Measurements from ENCODE around the gene ABCA13. TPM values are rescaled to one million over a fixed set of nuclear protein-coding genes. Genes with fewer than 3 reads are reported as not detected.

Gene ABCA13
- total and polyA plus RNA-seq, 2 of the 4 experiments (the other 2 are of a cell fraction) = under 0.01 to 0.07 TPM

DNA sequence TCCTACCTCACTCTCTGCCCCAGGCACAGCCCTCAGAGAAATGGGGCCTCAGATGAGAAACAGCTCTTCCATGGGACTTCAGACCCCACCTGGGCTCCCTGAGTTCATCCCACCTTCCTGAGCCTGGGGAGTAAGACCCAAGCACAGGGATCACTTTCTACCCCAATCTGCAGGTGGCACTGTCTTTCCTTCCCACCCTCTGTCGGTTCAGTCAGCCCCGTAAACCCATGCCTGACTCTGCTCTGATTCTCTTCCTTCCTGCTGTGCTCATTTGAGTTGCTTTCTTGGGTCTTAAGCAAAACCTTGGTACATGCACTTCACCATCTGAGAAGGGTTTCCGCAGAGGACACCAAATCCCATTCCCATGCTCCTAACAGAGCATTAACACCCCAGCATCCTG lies 446.7 kb downstream of the ABCA13 start:
- no peak for TF ChIP-seq MAFK (IDR thresholded peaks at IDR 0.05; ENCODE audit: low read depth, low read length)
- TF ChIP-seq BHLHE40 (IDR thresholded peaks at IDR 0.05; ENCODE audit: low read depth, low read length) = no peak
- TF ChIP-seq RAD21 (IDR thresholded peaks at IDR 0.05; ENCODE audit: low read length) = no peak
- no peak for TF ChIP-seq SMC3 (IDR thresholded peaks at IDR 0.05; ENCODE audit: low read depth, low read length)
- TF ChIP-seq NFE2L2 (IDR thresholded peaks at IDR 0.05; ENCODE audit: low read depth, low read length) = no peak
- no peak for TF ChIP-seq MAZ (IDR thresholded peaks at IDR 0.05; ENCODE audit: borderline replicate concordance, low read depth, low read length)
- no peak for TF ChIP-seq CHD1 (IDR thresholded peaks at IDR 0.05; ENCODE audit: low read depth, low read length)
- no peak for TF ChIP-seq POLR2A (IDR thresholded peaks at IDR 0.05; ENCODE audit: low read depth, low read length)
- TF ChIP-seq, protein P1, sequence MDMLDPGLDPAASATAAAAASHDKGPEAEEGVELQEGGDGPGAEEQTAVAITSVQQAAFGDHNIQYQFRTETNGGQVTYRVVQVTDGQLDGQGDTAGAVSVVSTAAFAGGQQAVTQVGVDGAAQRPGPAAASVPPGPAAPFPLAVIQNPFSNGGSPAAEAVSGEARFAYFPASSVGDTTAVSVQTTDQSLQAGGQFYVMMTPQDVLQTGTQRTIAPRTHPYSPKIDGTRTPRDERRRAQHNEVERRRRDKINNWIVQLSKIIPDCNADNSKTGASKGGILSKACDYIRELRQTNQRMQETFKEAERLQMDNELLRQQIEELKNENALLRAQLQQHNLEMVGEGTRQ (IDR thresholded peaks at IDR 0.05; ENCODE audit: low read depth, low read length) = no peak
- TF ChIP-seq CEBPB (IDR thresholded peaks at IDR 0.05; ENCODE audit: low read depth, low read length) = no peak
- no peak for TF ChIP-seq RFX5 (IDR thresholded peaks at IDR 0.05; ENCODE audit: low read depth, low read length)
- no peak for TF ChIP-seq CTCF (conservative IDR thresholded peaks at IDR 0.05; ENCODE audit: low read depth, low read length)
- TF ChIP-seq MXI1 (IDR thresholded peaks at IDR 0.05; ENCODE audit: borderline replicate concordance, low read depth, low read length) = no peak
- TF ChIP-seq, protein P2, sequence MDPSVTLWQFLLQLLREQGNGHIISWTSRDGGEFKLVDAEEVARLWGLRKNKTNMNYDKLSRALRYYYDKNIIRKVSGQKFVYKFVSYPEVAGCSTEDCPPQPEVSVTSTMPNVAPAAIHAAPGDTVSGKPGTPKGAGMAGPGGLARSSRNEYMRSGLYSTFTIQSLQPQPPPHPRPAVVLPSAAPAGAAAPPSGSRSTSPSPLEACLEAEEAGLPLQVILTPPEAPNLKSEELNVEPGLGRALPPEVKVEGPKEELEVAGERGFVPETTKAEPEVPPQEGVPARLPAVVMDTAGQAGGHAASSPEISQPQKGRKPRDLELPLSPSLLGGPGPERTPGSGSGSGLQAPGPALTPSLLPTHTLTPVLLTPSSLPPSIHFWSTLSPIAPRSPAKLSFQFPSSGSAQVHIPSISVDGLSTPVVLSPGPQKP (IDR thresholded peaks at IDR 0.05; ENCODE audit: borderline replicate concordance, low read depth, low read length) = no peak
- Histone ChIP-seq H2BK20ac (ENCODE audit: low read depth, low read length) (no peak overlapping the region), H3K18ac (ENCODE audit: low read depth, low read length) (no peak overlapping the region), H3K27ac (ENCODE audit: insufficient read depth, low read length) (no peak overlapping the region), H3K14ac (replicated peaks; ENCODE audit: low read depth, low read length) (no peak overlapping the region), H3K23ac (ENCODE audit: low read depth, low read length) (no peak overlapping the region), H2BK5ac (ENCODE audit: low read depth, low read length, poor library complexity, severe bottlenecking) (no peak overlapping the region), H3K36me3 (ENCODE audit: control insufficient read depth, insufficient read depth, low read length) (no peaks in the 10 kb centered on the region), H3K79me1 (ENCODE audit: low read depth in 1 of 2, low read length in 2 of 2) (no peaks in the 10 kb centered on the region), H3K4me2 (ENCODE audit: low read depth, low read length) (no peak overlapping the region), H4K91ac (ENCODE audit: insufficient read depth, low read depth, low read length) (no peak overlapping the region), H2AFZ (replicated peaks; ENCODE audit: low read length, poor library complexity) (no peak overlapping the region), H3K4me1 (ENCODE audit: control insufficient read depth, insufficient read depth, low read length) (no peaks in the 10 kb centered on the region), H2AK5ac (ENCODE audit: low read depth, low read length) (no peak overlapping the region), H3K27me3 (ENCODE audit: control insufficient read depth, insufficient read depth, low read length) (no peaks in the 10 kb centered on the region), H4K5ac (ENCODE audit: low read depth, low read length) (no peak overlapping the region), H3K4me3 (ENCODE audit: insufficient read depth, low read depth, low read length) (no peak overlapping the region), H2AK9ac (replicated peaks; ENCODE audit: low read depth, low read length, poor library complexity) (no peak overlapping the region), H4K8ac (ENCODE audit: low read depth in 2 of 2, low read length in 2 of 2) (no peak overlapping the region), H2BK120ac (ENCODE audit: low read depth, low read length) (no peak overlapping the region), H3K9me3 (ENCODE audit: control insufficient read depth, insufficient read depth, low read length) (no peaks in the 10 kb centered on the region; the same call in 1 of the 2 replicates), H4K20me1 (ENCODE audit: insufficient read depth, low read length) (no peaks in the 10 kb centered on the region), H3K9me1 (ENCODE audit: insufficient read depth, low read length) (no peaks in the 10 kb centered on the region), H3K9ac (ENCODE audit: low read depth, low read length) (no peak overlapping the region), H2BK15ac (ENCODE audit: low read depth, low read length) (no peak overlapping the region), H3K4ac (ENCODE audit: low read depth, low read length) (no peak overlapping the region), H3K56ac (ENCODE audit: extremely low read depth, insufficient read depth, low read length) (no peak overlapping the region)
- no peak for DNase-seq
- no peak for ATAC-seq (ENCODE audit: low read depth)
- WGBS, 2 experiments (ENCODE audit: extremely low coverage in 2 of 2, insufficient read length in 1 of 2) = 60% methylated on average over 1 of the region's 3 CpGs; no CpG with 5 or more reads in 1 of the 2 experiments
- POLR2A ChIA-PET (ENCODE audit: unreplicated experiment) = no interaction called here
- dilution Hi-C loops (cut with HindIII; ENCODE audit: low sequenced_read_pairs, unreplicated experiment) = no loop called here
- CTCF ChIA-PET = no interaction called here
- no TSS peak for BruUV-seq (replicated peaks)
- intact Hi-C loops (cut with micrococcal nuclease) = no loop called here
- in situ Hi-C loops (cut with MboI; ENCODE audit: low sequenced_read_pairs) = no loop called here
